ENCODE measurements around the gene ETFA.

Gene ETFA

GRCh38 chr15:76176059-76176458 lies 135.2 kb downstream of the ETFA start:
- DNase-seq (ENCODE audit: low read depth in 2 of 2), result no peak

GRCh38 chr15:76175442-76175841 lies 135.8 kb downstream of the ETFA start:
- DNase-seq (ENCODE audit: low read depth in 2 of 2), result no peak

- DNase-seq (ENCODE audit: low read depth in 2 of 2), result no peak
Measured at GRCh38 chr15:76174654-76175053, 136.6 kb downstream of the ETFA start.

- DNase-seq (ENCODE audit: low read depth in 2 of 2), result no peak
Measured at GRCh38 chr15:76173317-76173834, 137.9 kb downstream of the ETFA start.

- no peak for DNase-seq (ENCODE audit: low read depth in 2 of 2)
Measured at GRCh38 chr15:76172782-76173181, 138.5 kb downstream of the ETFA start.

GRCh38 chr15:76169911-76170800 lies 141.1 kb downstream of the ETFA start:
- no peak for DNase-seq (ENCODE audit: low read depth in 2 of 2)

GRCh38 chr15:76169018-76169417 lies 142.3 kb downstream of the ETFA start:
- DNase-seq (ENCODE audit: low read depth in 2 of 2), result no peak

GRCh38 chr15:76168237-76168984 lies 142.9 kb downstream of the ETFA start:
- DNase-seq (ENCODE audit: low read depth in 2 of 2), result no peak

GRCh38 chr15:76165951-76166350 lies 145.3 kb downstream of the ETFA start:
- no peak for DNase-seq (ENCODE audit: low read depth in 2 of 2)

Data from fibroblast of skin of left biceps (primary cell).